HG03378 (cell line): ENCODE data around the gene PCBP2.
"Not testable (repeated sequence)": the region's sequence is repeated elsewhere in the genome, so short reads cannot be mapped to it uniquely, and the experiment has no call there.

Experiments
- ATAC-seq: cut with Tn5 transposase; IDR thresholded peaks from one replicate; pipeline ENCODE4 v1.9.1; 2021; ENCODE audit warnings: mild to moderate bottlenecking, moderate library complexity; ENCODE audit not compliant: unreplicated experiment

Gene PCBP2

GRCh38 chr12:53451661-53452158 is at the start of gene PCBP2:
Gene PCBP2 (plus strand): TSS chr12:53452102. CDS start chr12:53454801, 2,699 bp downstream.
- ATAC-seq, result peak; percentile 96

GRCh38 chr12:53402351-53402750 is 49.6 kb upstream of the PCBP2 start:
- not testable (repeated sequence) for ATAC-seq

- no peak for ATAC-seq
These were observed 49.0 kb upstream of the PCBP2 start for GRCh38 chr12:53402871-53403270.

GRCh38 chr12:53410951-53411350 is 41.0 kb upstream of the PCBP2 start:
- ATAC-seq, result no peak

- no peak for ATAC-seq
These were observed 38.3 kb upstream of the PCBP2 start for GRCh38 chr12:53413485-53414204.

GRCh38 chr12:53414756-53415417 is 37.0 kb upstream of the PCBP2 start:
- ATAC-seq, result no peak

- not testable (repeated sequence) for ATAC-seq
These were observed 36.0 kb upstream of the PCBP2 start for GRCh38 chr12:53415752-53416389.

- not testable (repeated sequence) for ATAC-seq
These were observed 34.5 kb upstream of the PCBP2 start for GRCh38 chr12:53417291-53417816.

GRCh38 chr12:53418221-53418620 is 33.7 kb upstream of the PCBP2 start:
- ATAC-seq, result no peak

- no peak for ATAC-seq
These were observed 32.1 kb upstream of the PCBP2 start for GRCh38 chr12:53419756-53420155.

- not testable (repeated sequence) for ATAC-seq
These were observed 29.7 kb upstream of the PCBP2 start for GRCh38 chr12:53422247-53422646.

GRCh38 chr12:53423597-53423996 is 28.3 kb upstream of the PCBP2 start, which contains the start of gene AMHR2:
Gene AMHR2 (plus strand): TSS chr12:53423855. CDS start chr12:53423935, 80 bp downstream.
- no peak for ATAC-seq

GRCh38 chr12:53424626-53425514 is 27.0 kb upstream of the PCBP2 start:
- no peak for ATAC-seq

- no peak for ATAC-seq
These were observed 26.3 kb upstream of the PCBP2 start for GRCh38 chr12:53425515-53426150.

GRCh38 chr12:53427905-53428594 is 23.9 kb upstream of the PCBP2 start:
- no peak for ATAC-seq

GRCh38 chr12:53428741-53429140 is 23.2 kb upstream of the PCBP2 start:
- no peak for ATAC-seq

GRCh38 chr12:53430116-53430515 is 21.8 kb upstream of the PCBP2 start:
- no peak for ATAC-seq

- no peak for ATAC-seq
These were observed 20.7 kb upstream of the PCBP2 start for GRCh38 chr12:53431187-53431586.

GRCh38 chr12:53435326-53435725 is 16.6 kb upstream of the PCBP2 start:
- ATAC-seq, result not testable (repeated sequence)
